ENCODE results near the gene AGFG1. TPM values are rescaled to one million over a fixed set of nuclear protein-coding genes. Genes with fewer than 3 reads are reported as not detected.

AGFG1 gene
- total RNA-seq, result 49.0 TPM
- polyA plus RNA-seq, result 46.4 TPM

- H3K4me1 ChIP-seq (ENCODE audit: insufficient read depth), result no peaks in the 10 kb centered on the region
- WGBS, result 0% methylated on average over 28 of the region's 28 CpGs
- H3K4me3 ChIP-seq (ENCODE audit: low read depth, low read length), result peak within 1 kb of the TSS; percentile 100
- DNase-seq (ENCODE audit: extremely low spot score), result peak; percentile 40
- H3K36me3 ChIP-seq (ENCODE audit: insufficient read depth), result no peaks in the 10 kb centered on the region
- peak within 1 kb of the TSS; percentile 75 for H3K27ac ChIP-seq (ENCODE audit: low read depth)
Measured at GRCh38 chr2:227471924-227472264, at the start of gene AGFG1. TSS of gene AGFG1 (plus strand) at chr2:227472156. CDS start at chr2:227472422, 266 bp downstream.

- Histone ChIP-seq H3K4me3 (ENCODE audit: low read depth, low read length) (no peak overlapping the region), H3K27ac (ENCODE audit: low read depth) (no peak overlapping the region), H3K4me1 (ENCODE audit: insufficient read depth) (no peaks in the 10 kb centered on the region), H3K36me3 (ENCODE audit: insufficient read depth) (no peaks in the 10 kb centered on the region)
- no peak for DNase-seq (ENCODE audit: extremely low spot score)
- WGBS, result 68% methylated on average over 10 of the region's 10 CpGs
Measured at GRCh38 chr2:227423656-227424499, 48.1 kb upstream of the AGFG1 start.

GRCh38 chr2:227428731-227429285 is 43.1 kb upstream of the AGFG1 start:
- H3K27ac ChIP-seq (ENCODE audit: low read depth), result no peak overlapping the region
- no peak for DNase-seq (ENCODE audit: extremely low spot score)
- WGBS, result 77% methylated on average over 8 of the region's 8 CpGs
- no peaks in the 10 kb centered on the region for H3K36me3 ChIP-seq (ENCODE audit: insufficient read depth)
- H3K4me3 ChIP-seq (ENCODE audit: low read depth, low read length), result no peak overlapping the region
- H3K4me1 ChIP-seq (ENCODE audit: insufficient read depth), result no peaks in the 10 kb centered on the region

- DNase-seq (ENCODE audit: extremely low spot score), result no peak
- no peaks in the 10 kb centered on the region for H3K4me1 ChIP-seq (ENCODE audit: insufficient read depth)
- H3K36me3 ChIP-seq (ENCODE audit: insufficient read depth), result no peaks in the 10 kb centered on the region
- no peak overlapping the region for H3K27ac ChIP-seq (ENCODE audit: low read depth)
- no peak overlapping the region for H3K4me3 ChIP-seq (ENCODE audit: low read depth, low read length)
- 77% methylated on average over 3 of the region's 3 CpGs for WGBS
Measured at GRCh38 chr2:227430639-227431038, 41.3 kb upstream of the AGFG1 start.

- WGBS, result 89% methylated on average over 2 of the region's 2 CpGs
- H3K4me1 ChIP-seq (ENCODE audit: insufficient read depth), result no peaks in the 10 kb centered on the region
- H3K4me3 ChIP-seq (ENCODE audit: low read depth, low read length), result no peak overlapping the region
- no peaks in the 10 kb centered on the region for H3K36me3 ChIP-seq (ENCODE audit: insufficient read depth)
- no peak overlapping the region for H3K27ac ChIP-seq (ENCODE audit: low read depth)
- DNase-seq (ENCODE audit: extremely low spot score), result no peak
Measured at GRCh38 chr2:227433171-227433570, 38.8 kb upstream of the AGFG1 start.

GRCh38 chr2:227436436-227437174 is 35.4 kb upstream of the AGFG1 start:
- WGBS, result 79% methylated on average over 7 of the region's 7 CpGs
- Histone ChIP-seq H3K27ac (ENCODE audit: low read depth) (no peak overlapping the region), H3K36me3 (ENCODE audit: insufficient read depth) (no peaks in the 10 kb centered on the region), H3K4me1 (ENCODE audit: insufficient read depth) (no peaks in the 10 kb centered on the region), H3K4me3 (ENCODE audit: low read depth, low read length) (no peak overlapping the region)
- DNase-seq (ENCODE audit: extremely low spot score), result no peak

- 85% methylated on average over 5 of the region's 5 CpGs for WGBS
- no peak overlapping the region for H3K27ac ChIP-seq (ENCODE audit: low read depth)
- no peak for DNase-seq (ENCODE audit: extremely low spot score)
- no peak overlapping the region for H3K4me3 ChIP-seq (ENCODE audit: low read depth, low read length)
- no peaks in the 10 kb centered on the region for H3K4me1 ChIP-seq (ENCODE audit: insufficient read depth)
- H3K36me3 ChIP-seq (ENCODE audit: insufficient read depth), result no peaks in the 10 kb centered on the region
Measured at GRCh38 chr2:227439214-227439613, 32.7 kb upstream of the AGFG1 start.

GRCh38 chr2:227442639-227443038 is 29.3 kb upstream of the AGFG1 start:
- Histone ChIP-seq H3K36me3 (ENCODE audit: insufficient read depth) (no peaks in the 10 kb centered on the region), H3K4me1 (ENCODE audit: insufficient read depth) (no peaks in the 10 kb centered on the region), H3K27ac (ENCODE audit: low read depth) (no peak overlapping the region), H3K4me3 (ENCODE audit: low read depth, low read length) (no peak overlapping the region)
- DNase-seq (ENCODE audit: extremely low spot score), result no peak
- 92% methylated on average over 1 of the region's 1 CpG for WGBS

- no peak for DNase-seq (ENCODE audit: extremely low spot score)
- H3K4me1 ChIP-seq (ENCODE audit: insufficient read depth), result no peaks in the 10 kb centered on the region
- H3K4me3 ChIP-seq (ENCODE audit: low read depth, low read length), result no peak overlapping the region
- no peaks in the 10 kb centered on the region for H3K36me3 ChIP-seq (ENCODE audit: insufficient read depth)
- 65% methylated on average over 12 of the region's 12 CpGs for WGBS
- H3K27ac ChIP-seq (ENCODE audit: low read depth), result no peak overlapping the region
Measured at GRCh38 chr2:227443889-227444568, 27.9 kb upstream of the AGFG1 start.

- Histone ChIP-seq H3K4me3 (ENCODE audit: low read depth, low read length) (no peak overlapping the region), H3K27ac (ENCODE audit: low read depth) (no peak overlapping the region), H3K36me3 (ENCODE audit: insufficient read depth) (no peaks in the 10 kb centered on the region), H3K4me1 (ENCODE audit: insufficient read depth) (no peaks in the 10 kb centered on the region)
- no peak for DNase-seq (ENCODE audit: extremely low spot score)
- WGBS, result 55% methylated on average over 7 of the region's 7 CpGs
Measured at GRCh38 chr2:227447606-227448005, 24.4 kb upstream of the AGFG1 start.

- 44% methylated on average over 5 of the region's 5 CpGs for WGBS
- Histone ChIP-seq H3K4me1 (ENCODE audit: insufficient read depth) (no peaks in the 10 kb centered on the region), H3K36me3 (ENCODE audit: insufficient read depth) (no peaks in the 10 kb centered on the region), H3K4me3 (ENCODE audit: low read depth, low read length) (no peak overlapping the region), H3K27ac (ENCODE audit: low read depth) (no peak overlapping the region)
- no peak for DNase-seq (ENCODE audit: extremely low spot score)
Measured at GRCh38 chr2:227450311-227450841, 21.6 kb upstream of the AGFG1 start.

- WGBS, result 37% methylated on average over 5 of the region's 5 CpGs
- Histone ChIP-seq H3K27ac (ENCODE audit: low read depth) (no peak overlapping the region), H3K4me3 (ENCODE audit: low read depth, low read length) (no peak overlapping the region), H3K4me1 (ENCODE audit: insufficient read depth) (no peaks in the 10 kb centered on the region), H3K36me3 (ENCODE audit: insufficient read depth) (no peaks in the 10 kb centered on the region)
- no peak for DNase-seq (ENCODE audit: extremely low spot score)
Measured at GRCh38 chr2:227450926-227451654, 20.9 kb upstream of the AGFG1 start.

GRCh38 chr2:227451655-227451992 is 20.3 kb upstream of the AGFG1 start:
- Histone ChIP-seq H3K36me3 (ENCODE audit: insufficient read depth) (no peaks in the 10 kb centered on the region), H3K27ac (ENCODE audit: low read depth) (no peak overlapping the region), H3K4me3 (ENCODE audit: low read depth, low read length) (no peak overlapping the region), H3K4me1 (ENCODE audit: insufficient read depth) (no peaks in the 10 kb centered on the region)
- no peak for DNase-seq (ENCODE audit: extremely low spot score)
